GM18858 (cell line): ENCODE measurements around the gene OR6S1.
"Not testable (repeated sequence)": the region's sequence is repeated elsewhere in the genome, so short reads cannot be mapped to it uniquely, and the experiment has no call there.

Experiments
- ATAC-seq: cut with Tn5 transposase; IDR thresholded peaks from one replicate; pipeline ENCODE4 v1.9.1; 2021; ENCODE audit not compliant: unreplicated experiment

OR6S1 gene

DNA sequence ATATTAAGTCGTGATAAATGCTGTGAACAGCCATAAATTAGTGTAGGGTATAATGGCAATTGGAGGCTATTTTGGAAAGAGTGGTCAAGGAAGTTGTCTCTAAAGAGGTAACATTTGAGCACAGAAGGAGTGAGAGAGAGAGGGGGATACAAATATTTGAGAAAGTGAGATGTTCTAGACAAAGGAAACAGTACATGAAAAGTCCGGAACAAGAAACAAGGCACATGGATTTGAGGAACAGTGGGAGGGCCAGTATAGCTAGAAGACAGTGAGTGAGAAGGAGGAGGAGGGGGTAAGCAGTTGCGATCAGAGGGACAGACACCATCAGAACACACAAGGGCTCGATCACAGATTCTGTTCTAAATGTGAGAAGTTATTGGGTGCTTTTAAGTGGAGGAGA lies 30.2 kb downstream of the OR6S1 start:
- ATAC-seq = no peak

GRCh38 chr14:20610002-20610765 lies 31.3 kb downstream of the OR6S1 start:
- peak; percentile 15 for ATAC-seq

DNA sequence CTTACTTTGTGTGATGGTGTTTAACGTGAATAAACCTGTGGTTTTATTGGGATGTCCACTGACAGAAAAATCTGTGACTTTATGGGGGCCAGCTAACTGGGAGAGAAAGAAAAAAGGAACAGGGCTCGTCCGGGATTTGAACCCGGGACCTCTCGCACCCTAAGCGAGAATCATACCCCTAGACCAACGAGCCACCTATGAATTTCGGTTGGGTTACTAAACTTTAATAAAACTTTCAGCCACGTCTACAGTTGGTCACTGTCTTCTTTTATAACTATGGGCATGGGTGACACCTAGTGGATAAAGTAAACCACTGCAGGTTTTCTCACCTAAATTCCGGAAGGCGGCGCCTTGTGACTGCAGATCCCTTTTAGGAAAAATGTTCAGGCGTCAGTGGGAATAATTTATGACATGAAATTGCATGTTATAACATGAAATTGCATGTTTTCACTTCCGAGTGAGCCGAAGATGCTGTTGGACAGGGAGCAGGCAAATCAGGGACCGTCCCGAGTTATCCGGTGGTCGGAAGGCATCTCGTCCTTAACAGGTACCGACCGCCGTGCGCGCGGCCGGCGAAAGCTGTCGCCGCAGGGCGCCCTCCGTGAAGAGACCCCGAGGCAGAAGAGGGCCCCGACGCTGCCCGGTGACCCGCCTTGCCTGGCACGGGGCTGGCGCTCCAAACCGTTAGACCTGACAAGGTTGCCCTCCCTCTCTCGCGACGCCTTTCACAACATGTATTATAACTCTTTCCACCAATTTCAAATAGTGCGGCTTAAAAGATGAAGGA lies 32.1 kb downstream of the OR6S1 start:
- peak; percentile 13 for ATAC-seq

DNA sequence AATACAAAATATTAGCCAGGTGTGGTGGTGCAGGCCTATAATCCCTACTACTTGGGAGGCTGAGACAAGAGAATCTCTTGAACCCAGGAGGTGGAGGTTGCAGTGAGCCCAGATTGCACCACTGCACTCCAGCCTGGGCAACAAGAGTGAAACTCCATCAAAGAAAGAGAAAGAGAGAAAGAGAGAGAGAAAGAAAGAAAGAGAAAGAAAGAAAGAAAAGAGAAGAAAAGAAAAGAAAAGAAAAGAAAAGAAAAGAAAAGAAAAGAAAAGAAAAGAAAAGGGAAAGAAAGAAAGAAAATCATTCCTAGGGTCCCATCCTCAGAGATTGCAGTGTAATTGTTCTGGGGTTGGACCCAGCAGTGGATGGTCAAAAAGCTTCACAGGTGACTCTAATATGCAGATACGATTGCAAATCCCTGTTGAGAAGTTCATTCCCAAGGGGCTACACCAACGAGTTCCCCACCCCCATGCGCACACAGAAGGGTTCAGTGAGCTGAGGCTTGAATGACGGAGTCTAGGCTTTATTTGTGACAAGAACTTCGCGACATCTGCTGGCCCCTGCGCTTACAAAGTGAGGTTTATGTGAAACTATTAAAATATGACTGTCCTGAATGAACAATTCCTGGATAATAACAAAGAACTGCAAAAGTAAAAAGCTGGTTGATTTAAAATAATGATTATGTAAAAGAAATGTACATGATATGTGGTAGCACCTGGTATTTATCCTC lies 32.9 kb downstream of the OR6S1 start:
- no peak for ATAC-seq

GRCh38 chr14:20607617-20608016 lies 33.9 kb downstream of the OR6S1 start:
- ATAC-seq = no peak

DNA sequence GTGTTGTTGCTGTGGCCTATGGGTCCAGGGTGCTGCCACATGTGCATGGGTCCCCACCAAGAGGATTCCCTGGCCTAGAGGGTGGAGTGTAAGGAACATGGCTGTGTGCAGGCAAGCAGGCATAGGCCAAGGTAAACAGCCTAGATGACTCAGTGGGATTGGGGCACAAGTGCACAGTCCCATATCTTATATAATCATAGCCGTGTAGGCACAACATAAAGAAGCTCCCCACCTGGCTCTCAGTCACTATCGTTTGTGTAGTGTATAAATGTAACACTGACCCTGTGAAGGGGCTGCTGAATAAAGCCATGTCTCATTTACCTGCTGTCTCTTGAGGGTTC lies 34.6 kb downstream of the OR6S1 start:
- no peak for ATAC-seq

GRCh38 chr14:20606190-20606901 lies 35.1 kb downstream of the OR6S1 start:
- no peak for ATAC-seq

GRCh38 chr14:20603813-20604690 lies 37.4 kb downstream of the OR6S1 start:
- ATAC-seq = no peak

DNA sequence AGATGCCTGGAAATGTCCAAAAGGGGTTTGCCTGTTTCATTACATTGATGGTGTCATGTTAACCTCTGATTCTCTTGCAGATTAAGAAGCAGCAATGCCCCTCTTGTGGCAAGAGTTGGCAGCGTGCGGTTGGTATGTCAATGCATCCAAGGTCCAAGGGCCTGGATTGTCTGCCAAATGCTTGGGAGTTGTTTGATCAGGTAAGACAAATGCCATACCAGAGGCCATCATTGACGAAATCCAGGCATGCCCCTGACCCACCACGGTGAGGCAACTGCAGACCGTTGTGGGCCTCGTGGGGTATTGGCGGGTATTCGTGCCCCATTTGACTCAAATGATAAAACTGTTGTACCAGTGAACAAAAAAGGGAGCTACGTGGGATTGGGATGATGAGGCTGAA lies 38.9 kb downstream of the OR6S1 start:
- no peak for ATAC-seq

GRCh38 chr14:20601522-20601921 lies 40.0 kb downstream of the OR6S1 start:
- ATAC-seq = no peak

GRCh38 chr14:20597108-20597507 lies 44.4 kb downstream of the OR6S1 start:
- ATAC-seq = no peak

DNA sequence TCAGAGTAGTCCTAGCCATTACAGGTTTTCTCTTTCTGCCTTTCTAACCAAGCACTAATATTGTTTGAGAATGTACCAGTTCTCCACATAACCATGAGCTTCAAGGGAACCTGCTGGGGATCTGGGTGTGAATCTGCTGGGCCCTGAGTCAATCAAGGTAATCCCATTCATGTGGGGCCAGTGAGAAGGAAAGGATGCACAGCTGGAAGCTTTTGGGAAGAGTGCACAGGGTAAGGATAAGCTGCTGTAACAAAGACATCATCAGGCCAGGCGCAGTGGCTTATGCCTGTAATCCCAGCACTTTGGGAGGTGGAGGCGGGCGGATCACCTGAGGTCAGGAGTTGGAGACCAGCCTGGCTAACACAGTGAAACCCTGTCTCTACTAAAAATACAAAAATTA lies 45.8 kb downstream of the OR6S1 start:
- ATAC-seq = not testable (repeated sequence)

DNA sequence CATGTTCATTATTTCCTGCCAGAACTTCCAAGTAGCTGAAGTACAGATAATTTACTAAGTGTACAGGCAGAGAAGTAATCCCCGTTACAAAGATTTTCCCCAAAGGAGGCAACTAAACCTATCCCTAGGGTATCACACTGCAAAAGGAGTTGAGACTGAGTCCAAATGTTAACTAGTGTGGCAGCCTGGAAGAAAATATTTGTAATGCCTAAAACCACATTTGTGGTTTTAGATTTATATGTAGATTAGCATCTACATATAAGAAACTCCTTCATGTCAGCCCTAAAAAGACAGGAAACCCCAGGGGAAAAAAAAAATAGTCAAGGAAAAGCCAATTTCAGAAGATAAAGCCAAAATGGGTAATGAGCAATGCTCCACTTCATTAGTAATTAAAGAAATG lies 48.9 kb downstream of the OR6S1 start:
- ATAC-seq = no peak

DNA sequence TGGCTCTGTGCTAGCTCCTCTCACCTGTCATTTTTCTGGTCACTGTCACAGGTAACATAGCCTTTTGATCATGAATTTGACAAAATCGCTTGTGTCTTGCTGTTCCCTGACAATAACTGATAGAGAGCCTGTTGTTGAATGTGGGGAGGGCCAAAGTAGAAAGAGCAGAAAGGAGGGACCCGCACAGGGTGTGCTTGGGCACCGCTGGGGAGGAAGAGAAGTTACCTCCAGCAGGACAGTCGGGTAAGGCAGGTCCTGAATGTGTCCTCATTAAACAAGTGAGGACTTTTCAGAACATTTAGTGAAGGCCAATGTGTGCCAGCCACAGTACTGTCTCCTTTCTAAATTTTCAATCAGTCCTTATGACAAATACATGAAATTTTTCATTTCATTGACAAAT lies 50.3 kb downstream of the OR6S1 start, which contains the start of gene RNASE12:
TSS of gene RNASE12 (minus strand) at position 142 of the 400 bp plus-strand sequence. CDS start 653 bp downstream, outside the sequence.
- no peak for ATAC-seq
